A673 (cell line): Measurements from ENCODE around the gene KCNQ2. TPM values are rescaled to one million over a fixed set of nuclear protein-coding genes. Genes with fewer than 3 reads are reported as not detected.

Source experiments
- BruUV-seq: library from RNA; stranded (reverse); fragments of 400-500 nt; replicated peaks from 2 replicates; lab custom pipeline; 2021; lab: Mats Ljungman, UMichigan
- CTCF ChIA-PET: fragments of 300-600 bp; sonication (Branson Sonifier 250); formaldehyde crosslinking; loops from one replicate; lab custom pipeline; 2022; ENCODE audit warnings: antibody characterized with exemption; lab: Charles Lee
- POLR2A ChIA-PET: fragments of 300-600 bp; sonication (Branson Sonifier 250); formaldehyde crosslinking; loops from one replicate; lab custom pipeline; 2022; ENCODE audit warnings: antibody characterized with exemption; ENCODE audit not compliant: low non-redundant PET; lab: Charles Lee
- DNase-seq: peaks from one replicate; pipeline ENCODE4 v3.0.0-alpha.2; 2015; ENCODE audit warnings: low spot score
- H3K27ac ChIP-seq: fragments of 200-600 bp; sonication (generic); 2 replicates; pipeline ENCODE4 v1.5.1; 2016; ENCODE audit warnings: mixed run types, low read depth, mild to moderate bottlenecking, mixed read lengths, antibody characterized with exemption, low read length; ENCODE audit not compliant: poor library complexity, severe bottlenecking
- H3K27me3 ChIP-seq: fragments of 200-600 bp; sonication (generic); replicated peaks from 2 replicates; pipeline ENCODE4 v1.6.1; 2017; ENCODE audit warnings: mixed run types, low read depth, mild to moderate bottlenecking, mixed read lengths, antibody characterized with exemption, low read length; ENCODE audit not compliant: insufficient read depth, poor library complexity
- H3K36me3 ChIP-seq: fragments of 200-600 bp; sonication (generic); 2 replicates; pipeline ENCODE4 v1.6.1; 2016; ENCODE audit warnings: mixed run types, mild to moderate bottlenecking, mixed read lengths, antibody characterized with exemption, low read length; ENCODE audit not compliant: insufficient read depth, poor library complexity, severe bottlenecking
- H3K4me1 ChIP-seq: fragments of 200-600 bp; sonication (generic); 2 replicates; pipeline ENCODE4 v1.6.1; 2017; ENCODE audit warnings: mixed run types, mild to moderate bottlenecking, mixed read lengths, antibody characterized with exemption, low read length; ENCODE audit not compliant: insufficient read depth, poor library complexity, severe bottlenecking
- H3K4me3 ChIP-seq: fragments of 200-600 bp; sonication (generic); 2 replicates; pipeline ENCODE4 v1.5.1; 2016; ENCODE audit warnings: low read depth, mixed run types, mild to moderate bottlenecking, mixed read lengths, low read length; ENCODE audit not compliant: poor library complexity, severe bottlenecking
- H3K9me3 ChIP-seq: fragments of 200-600 bp; sonication (generic); 2 replicates; pipeline ENCODE4 v1.6.1; 2016; ENCODE audit warnings: mixed run types, low read depth, mild to moderate bottlenecking, mixed read lengths, antibody characterized with exemption, low read length; ENCODE audit not compliant: poor library complexity, severe bottlenecking
- CTCF ChIP-seq: fragments of 300-800, 200-600 bp; sonication (generic); conservative IDR thresholded peaks from 2 replicates; pipeline ENCODE4 v1.5.1; 2017; ENCODE audit warnings: low read depth, mild to moderate bottlenecking, antibody characterized with exemption, low read length, moderate library complexity, mixed read lengths
- EZH2 ChIP-seq: fragments of 200-600 bp; sonication (generic); IDR thresholded peaks from 2 replicates; pipeline ENCODE4 v1.6.1; 2017; ENCODE audit warnings: borderline replicate concordance, low read depth, mild to moderate bottlenecking, mixed read lengths, antibody characterized with exemption, low read length; ENCODE audit not compliant: poor library complexity, severe bottlenecking
- intact Hi-C: fragments of 100-400 bp; cut with micrococcal nuclease; formaldehyde crosslinking; loops from one replicate; pipeline ENCODE4 v1.10.0; 2022; ENCODE audit not compliant: unreplicated experiment
- total RNA-seq: library from RNA; stranded (reverse); gene quantifications from 2 replicates; pipeline ENCODE4 v1.2.3, GENCODE V29; 2021

KCNQ2 gene
- total RNA-seq, 1 experiment from 2014 or later, result 6.6 TPM

DNA sequence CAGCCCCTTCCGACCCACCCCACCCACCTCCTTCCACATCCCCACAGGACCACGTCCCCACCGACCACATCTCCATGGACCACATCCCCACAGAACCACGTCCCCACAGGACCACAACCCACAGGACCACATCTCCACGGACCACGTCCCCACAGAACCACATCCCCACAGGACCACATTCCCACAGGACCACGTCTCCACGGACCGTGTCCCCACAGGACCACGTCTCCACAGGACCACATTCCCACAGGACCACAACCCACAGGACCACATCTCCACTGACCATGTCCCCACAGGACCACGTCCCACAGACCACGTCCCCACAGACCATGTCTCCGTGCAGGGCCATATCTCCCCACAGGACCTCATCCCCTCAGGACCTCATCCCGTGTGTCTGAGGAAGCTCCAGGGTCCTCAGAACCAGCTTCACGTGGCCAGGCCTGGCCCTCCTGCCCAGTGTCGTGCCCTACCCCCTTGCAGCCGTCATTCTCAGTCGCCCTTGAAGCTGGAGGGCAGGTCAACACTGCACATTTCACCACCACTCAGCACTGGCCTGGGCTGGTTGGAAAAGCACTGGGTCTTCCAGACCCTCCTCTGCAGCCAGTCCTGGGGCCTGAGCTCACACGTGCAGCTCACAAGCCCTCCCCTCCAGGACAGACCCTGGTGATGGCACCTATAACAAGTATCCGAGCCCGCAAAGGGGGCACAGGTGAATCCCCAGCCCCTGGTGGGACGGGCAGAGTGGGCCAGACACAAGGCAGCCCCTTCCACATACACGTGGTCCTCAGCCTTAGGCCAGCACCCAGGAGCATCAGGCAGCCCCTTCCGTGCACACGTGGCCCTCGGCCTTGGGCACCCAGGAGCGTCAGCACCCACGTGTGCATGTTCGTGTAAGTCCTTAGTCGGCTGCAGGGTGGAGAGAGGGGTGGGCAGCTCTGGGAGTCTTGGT lies 115.2 kb downstream of the KCNQ2 start:
- no TSS peak for BruUV-seq
- DNase-seq, result no peak
- TF ChIP-seq EZH2 (no peak), CTCF (no peak)
- no peak overlapping the region for H3K27ac ChIP-seq
- H3K9me3 ChIP-seq, result no peaks in the 10 kb centered on the region
- H3K4me3 ChIP-seq, result no peak overlapping the region
- ChIA-PET POLR2A (no interaction called here), CTCF (no interaction called here)
- no peaks in the 10 kb centered on the region for H3K4me1 ChIP-seq
- intact Hi-C loops, result no loop called here
- no peaks in the 10 kb centered on the region for H3K36me3 ChIP-seq
- H3K27me3 ChIP-seq, result peaks cover 13% of the 10 kb centered on the region

- BruUV-seq, result no TSS peak
- Histone ChIP-seq H3K9me3 (no peaks in the 10 kb centered on the region), H3K27me3 (peaks cover 13% of the 10 kb centered on the region), H3K4me1 (no peaks in the 10 kb centered on the region), H3K27ac (no peak overlapping the region), H3K4me3 (no peak overlapping the region), H3K36me3 (no peaks in the 10 kb centered on the region)
- DNase-seq, result no peak
- TF ChIP-seq EZH2 (no peak), CTCF (no peak)
- ChIA-PET POLR2A (no interaction called here), CTCF (no interaction called here)
- intact Hi-C loops, result no loop called here
These were observed 115.9 kb downstream of the KCNQ2 start for GRCh38 chr20:63356511-63356910.

DNA sequence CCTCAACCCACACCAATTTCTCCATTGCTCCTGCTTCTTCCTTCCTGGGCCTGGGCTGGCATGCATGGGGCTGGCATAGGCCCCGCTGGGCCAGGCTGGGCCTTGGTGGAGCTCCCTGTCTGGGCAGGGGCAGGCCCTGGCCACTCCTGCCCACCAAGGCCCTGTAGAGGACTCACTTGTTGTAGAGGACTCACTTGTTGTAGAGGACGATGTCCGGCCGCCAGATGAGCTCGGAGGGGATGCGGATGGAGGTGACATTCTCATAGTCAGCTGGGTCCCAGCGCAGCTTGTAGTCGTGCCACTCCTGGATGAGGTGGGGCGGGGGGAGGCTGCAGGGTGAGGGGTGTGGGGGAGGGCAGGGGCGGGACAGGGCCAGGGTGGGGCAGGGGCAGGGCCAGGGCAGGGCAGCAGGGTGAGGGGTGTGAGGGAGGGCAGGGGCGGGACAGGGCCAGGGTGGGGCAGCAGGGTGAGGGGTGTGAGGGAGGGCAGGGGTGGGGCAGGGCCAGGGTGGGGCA lies 116.6 kb downstream of the KCNQ2 start:
- CTCF ChIA-PET, result no interaction called here
- TF ChIP-seq EZH2 (no peak), CTCF (no peak)
- no TSS peak for BruUV-seq
- Histone ChIP-seq H3K9me3 (no peaks in the 10 kb centered on the region), H3K27me3 (peaks cover 11% of the 10 kb centered on the region), H3K4me1 (no peaks in the 10 kb centered on the region), H3K36me3 (no peaks in the 10 kb centered on the region), H3K4me3 (no peak overlapping the region), H3K27ac (no peak overlapping the region)
- no peak for DNase-seq
- POLR2A ChIA-PET, result interaction anchor here (0.5 kb wide), 1 partner anchor 616 kb away, joined by 5 read pairs; no protein-coding TSS in a partner anchor
- intact Hi-C loops, result no loop called here
